ENCODE measurements around the gene F8. TPM values are rescaled to one million over a fixed set of nuclear protein-coding genes. Genes with fewer than 3 reads are reported as not detected.

F8 gene
- total and polyA plus RNA-seq, 10 of the 15 experiments (the other 5 are each of a cell fraction or from before 2014, with no cell fraction given) = 3.0 to 8.1 (median 5.1) TPM

DNA sequence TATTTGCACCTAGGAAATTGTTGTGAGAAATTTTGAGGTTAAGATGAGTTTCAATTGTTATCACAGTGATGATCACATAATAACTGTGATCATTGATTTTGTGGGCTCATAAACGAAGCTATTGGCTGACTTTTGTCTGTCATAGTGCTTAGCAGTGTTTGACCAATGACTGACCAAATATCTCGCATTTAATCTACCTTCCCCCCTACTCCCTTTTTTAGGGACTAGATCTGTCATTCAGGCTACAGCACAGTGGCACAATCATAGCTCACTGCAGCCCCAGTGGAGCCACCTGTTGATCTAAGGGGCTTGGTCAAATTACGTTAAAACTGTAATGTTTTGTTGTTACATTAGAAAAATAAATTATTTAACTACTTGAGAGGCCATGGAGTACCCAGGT is 5.6 kb upstream of the F8 start:
- no TSS peak for BruUV-seq (replicated peaks)
- intact Hi-C loops (cut with micrococcal nuclease; ENCODE audit: unreplicated experiment) (loop anchor here (5.0 kb wide), 1 partner anchor 44 kb away; the partner anchor contains the start of genes BRCC3, CMC4 and MTCP1), in situ Hi-C loops (cut with MboI) (loop anchor here (5.0 kb wide), 1 partner anchor 36 kb away; no protein-coding TSS in a partner anchor)
- FAIRE-seq (no peak), ATAC-seq (peak; percentile 39), DNase-seq (ENCODE audit: low read depth, low spot score) (no peak)
- 0 out of 2 replicates have a peak, but pooled peaks have one; percentile 16 for TF ChIP-seq RAD21 (IDR thresholded peaks at IDR 0.05; ENCODE audit: insufficient read depth, low read depth, low read length)
- TF ChIP-seq, protein P1, sequence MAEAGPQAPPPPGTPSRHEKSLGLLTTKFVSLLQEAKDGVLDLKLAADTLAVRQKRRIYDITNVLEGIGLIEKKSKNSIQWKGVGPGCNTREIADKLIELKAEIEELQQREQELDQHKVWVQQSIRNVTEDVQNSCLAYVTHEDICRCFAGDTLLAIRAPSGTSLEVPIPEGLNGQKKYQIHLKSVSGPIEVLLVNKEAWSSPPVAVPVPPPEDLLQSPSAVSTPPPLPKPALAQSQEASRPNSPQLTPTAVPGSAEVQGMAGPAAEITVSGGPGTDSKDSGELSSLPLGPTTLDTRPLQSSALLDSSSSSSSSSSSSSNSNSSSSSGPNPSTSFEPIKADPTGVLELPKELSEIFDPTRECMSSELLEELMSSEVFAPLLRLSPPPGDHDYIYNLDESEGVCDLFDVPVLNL (IDR thresholded peaks at IDR 0.05; ENCODE audit: low read depth, low read length) = no peak
- TF ChIP-seq PAX8 (IDR thresholded peaks at IDR 0.05) = no peak
- TF ChIP-seq SMC3 (IDR thresholded peaks at IDR 0.05; ENCODE audit: borderline replicate concordance, low read length) = peak; percentile 15; the same call in 1 of the 2 replicates
- no peak for TF ChIP-seq NRF1 (conservative IDR thresholded peaks at IDR 0.05; ENCODE audit: low read depth, low read length)
- no peak for TF ChIP-seq RAD51 (IDR thresholded peaks at IDR 0.05)
- TF ChIP-seq CREM (IDR thresholded peaks at IDR 0.05; ENCODE audit: low read depth) = no peak
- TF ChIP-seq, protein P2, sequence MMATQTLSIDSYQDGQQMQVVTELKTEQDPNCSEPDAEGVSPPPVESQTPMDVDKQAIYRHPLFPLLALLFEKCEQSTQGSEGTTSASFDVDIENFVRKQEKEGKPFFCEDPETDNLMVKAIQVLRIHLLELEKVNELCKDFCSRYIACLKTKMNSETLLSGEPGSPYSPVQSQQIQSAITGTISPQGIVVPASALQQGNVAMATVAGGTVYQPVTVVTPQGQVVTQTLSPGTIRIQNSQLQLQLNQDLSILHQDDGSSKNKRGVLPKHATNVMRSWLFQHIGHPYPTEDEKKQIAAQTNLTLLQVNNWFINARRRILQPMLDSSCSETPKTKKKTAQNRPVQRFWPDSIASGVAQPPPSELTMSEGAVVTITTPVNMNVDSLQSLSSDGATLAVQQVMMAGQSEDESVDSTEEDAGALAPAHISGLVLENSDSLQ (IDR thresholded peaks at IDR 0.05) = peak; percentile 39; the same call in 1 of the 2 replicates
- TF ChIP-seq TCF7 (IDR thresholded peaks at IDR 0.05; ENCODE audit: borderline replicate concordance) = no peak
- TF ChIP-seq, protein P3, sequence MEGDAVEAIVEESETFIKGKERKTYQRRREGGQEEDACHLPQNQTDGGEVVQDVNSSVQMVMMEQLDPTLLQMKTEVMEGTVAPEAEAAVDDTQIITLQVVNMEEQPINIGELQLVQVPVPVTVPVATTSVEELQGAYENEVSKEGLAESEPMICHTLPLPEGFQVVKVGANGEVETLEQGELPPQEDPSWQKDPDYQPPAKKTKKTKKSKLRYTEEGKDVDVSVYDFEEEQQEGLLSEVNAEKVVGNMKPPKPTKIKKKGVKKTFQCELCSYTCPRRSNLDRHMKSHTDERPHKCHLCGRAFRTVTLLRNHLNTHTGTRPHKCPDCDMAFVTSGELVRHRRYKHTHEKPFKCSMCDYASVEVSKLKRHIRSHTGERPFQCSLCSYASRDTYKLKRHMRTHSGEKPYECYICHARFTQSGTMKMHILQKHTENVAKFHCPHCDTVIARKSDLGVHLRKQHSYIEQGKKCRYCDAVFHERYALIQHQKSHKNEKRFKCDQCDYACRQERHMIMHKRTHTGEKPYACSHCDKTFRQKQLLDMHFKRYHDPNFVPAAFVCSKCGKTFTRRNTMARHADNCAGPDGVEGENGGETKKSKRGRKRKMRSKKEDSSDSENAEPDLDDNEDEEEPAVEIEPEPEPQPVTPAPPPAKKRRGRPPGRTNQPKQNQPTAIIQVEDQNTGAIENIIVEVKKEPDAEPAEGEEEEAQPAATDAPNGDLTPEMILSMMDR (IDR thresholded peaks at IDR 0.05 in 2 of 3, conservative IDR thresholded peaks at IDR 0.05 in 1 of 3; ENCODE audit: control insufficient read depth in 2 of 3, extremely low read depth in 1 of 3, insufficient read depth in 1 of 3, low read depth in 3 of 3, low read length in 3 of 3) = peak in 1 of 3 experiments; percentile 14; a peak in 1 of 6 replicates
- Histone ChIP-seq H3K9me3 (replicated peaks; ENCODE audit: control insufficient read depth, insufficient read depth, low read length) (no peaks in the 10 kb centered on the region), H3K27ac (ENCODE audit: control insufficient read depth, insufficient read depth) (peak overlapping the region; percentile 94), H3K79me2 (ENCODE audit: control insufficient read depth, insufficient read depth, low read length) (peaks cover 27% of the 10 kb centered on the region), H2AFZ (ENCODE audit: control insufficient read depth, low read depth, low read length) (no peak overlapping the region), H3K4me2 (ENCODE audit: control insufficient read depth, insufficient read depth) (peak overlapping the region; percentile 11), H3K36me3 (ENCODE audit: control insufficient read depth in 2 of 2, insufficient read depth in 2 of 2, low read length in 1 of 2) (no peaks in the 10 kb centered on the region), H3K4me1 (ENCODE audit: control insufficient read depth, insufficient read depth, low read length) (no peaks in the 10 kb centered on the region), H4K20me1 (ENCODE audit: control insufficient read depth, insufficient read depth) (no peaks in the 10 kb centered on the region), H3K27me3 (replicated peaks in 1 of 2; ENCODE audit: control insufficient read depth in 2 of 2, insufficient read depth in 2 of 2, low read length in 1 of 2) (no peaks in the 10 kb centered on the region), H3K4me3 (peak overlapping the region; percentile 70), H3K9ac (ENCODE audit: control insufficient read depth, insufficient read depth, low read length) (peak overlapping the region; percentile 90)
- WGBS (ENCODE audit: insufficient coverage, insufficient replicate concordance, low lambda C conversion rate, missing lambda C conversion rate) = 11% methylated on average over 3 of the region's 3 CpGs
- CTCF ChIA-PET = interaction anchor here (0.9 to 1.9 kb wide), 5 partner anchors 18 to 46 kb away, joined by 3 to 4 read pairs (median 4); no protein-coding TSS in a partner anchor
- SMC1A ChIA-PET (ENCODE audit: uncharacterized antibody, unreplicated experiment) = interaction anchor here (1.0 to 3.3 kb wide), 5 partner anchors 10 to 42 kb away, joined by 3 to 21 read pairs (median 6); no protein-coding TSS in a partner anchor
- RAD21 ChIA-PET (ENCODE audit: unreplicated experiment) = interaction anchor here (1.0 kb wide), 2 partner anchors 36 to 42 kb away, joined by 3 to 4 read pairs; no protein-coding TSS in a partner anchor
- POLR2A ChIA-PET = interaction anchor here (1.0 to 2.9 kb wide), 3 partner anchors 38 to 42 kb away, joined by 3 to 32 read pairs (median 6); partner anchors contain the start of genes CMC4 and MTCP1
